ENCODE results near the gene MAFF.

The MAFF gene

DNA sequence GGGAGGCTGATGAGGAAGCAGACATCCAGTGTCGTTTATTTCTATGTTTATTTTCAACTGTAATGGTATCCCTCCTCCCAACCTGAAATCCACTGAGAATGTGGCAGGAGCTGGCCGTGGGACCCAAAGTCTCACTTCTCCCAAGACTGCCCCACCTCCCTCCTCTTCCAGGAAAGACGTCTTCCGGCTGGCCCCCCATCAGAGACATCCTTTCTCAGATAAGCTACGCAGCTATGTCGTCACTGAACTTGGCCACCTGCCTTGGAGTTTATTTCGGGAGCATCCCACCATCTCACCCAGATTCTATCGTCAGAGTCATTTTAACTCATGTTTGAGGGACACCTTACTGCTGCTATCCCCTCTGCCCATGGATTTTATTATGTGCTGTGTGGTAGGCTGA lies 57.1 kb downstream of the MAFF start:
- Histone ChIP-seq H4K20me1 (ENCODE audit: insufficient read depth) (no peaks in the 10 kb centered on the region), H2AFZ (ENCODE audit: low read depth) (no peak overlapping the region), H3K4me2 (no peak overlapping the region), H3K79me2 (ENCODE audit: insufficient read depth, low read depth) (peaks cover 26% of the 10 kb centered on the region; the same call in 1 of the 2 replicates), H3K27me3 (ENCODE audit: insufficient read depth, low read depth) (no peaks in the 10 kb centered on the region), H3K9ac (no peak overlapping the region), H3K4me1 (ENCODE audit: low read depth, poor library complexity, severe bottlenecking) (peaks cover 42% of the 10 kb centered on the region), H3K4me3 (IDR thresholded peaks at IDR 0.05; ENCODE audit: insufficient read depth, low read depth, low read length) (no peak overlapping the region), H3K27ac (no peak overlapping the region), H3K36me3 (ENCODE audit: insufficient read depth) (no peaks in the 10 kb centered on the region)
- TF ChIP-seq, protein P1, sequence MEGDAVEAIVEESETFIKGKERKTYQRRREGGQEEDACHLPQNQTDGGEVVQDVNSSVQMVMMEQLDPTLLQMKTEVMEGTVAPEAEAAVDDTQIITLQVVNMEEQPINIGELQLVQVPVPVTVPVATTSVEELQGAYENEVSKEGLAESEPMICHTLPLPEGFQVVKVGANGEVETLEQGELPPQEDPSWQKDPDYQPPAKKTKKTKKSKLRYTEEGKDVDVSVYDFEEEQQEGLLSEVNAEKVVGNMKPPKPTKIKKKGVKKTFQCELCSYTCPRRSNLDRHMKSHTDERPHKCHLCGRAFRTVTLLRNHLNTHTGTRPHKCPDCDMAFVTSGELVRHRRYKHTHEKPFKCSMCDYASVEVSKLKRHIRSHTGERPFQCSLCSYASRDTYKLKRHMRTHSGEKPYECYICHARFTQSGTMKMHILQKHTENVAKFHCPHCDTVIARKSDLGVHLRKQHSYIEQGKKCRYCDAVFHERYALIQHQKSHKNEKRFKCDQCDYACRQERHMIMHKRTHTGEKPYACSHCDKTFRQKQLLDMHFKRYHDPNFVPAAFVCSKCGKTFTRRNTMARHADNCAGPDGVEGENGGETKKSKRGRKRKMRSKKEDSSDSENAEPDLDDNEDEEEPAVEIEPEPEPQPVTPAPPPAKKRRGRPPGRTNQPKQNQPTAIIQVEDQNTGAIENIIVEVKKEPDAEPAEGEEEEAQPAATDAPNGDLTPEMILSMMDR (conservative IDR thresholded peaks at IDR 0.05; ENCODE audit: low read depth, low read length), result no peak

DNA sequence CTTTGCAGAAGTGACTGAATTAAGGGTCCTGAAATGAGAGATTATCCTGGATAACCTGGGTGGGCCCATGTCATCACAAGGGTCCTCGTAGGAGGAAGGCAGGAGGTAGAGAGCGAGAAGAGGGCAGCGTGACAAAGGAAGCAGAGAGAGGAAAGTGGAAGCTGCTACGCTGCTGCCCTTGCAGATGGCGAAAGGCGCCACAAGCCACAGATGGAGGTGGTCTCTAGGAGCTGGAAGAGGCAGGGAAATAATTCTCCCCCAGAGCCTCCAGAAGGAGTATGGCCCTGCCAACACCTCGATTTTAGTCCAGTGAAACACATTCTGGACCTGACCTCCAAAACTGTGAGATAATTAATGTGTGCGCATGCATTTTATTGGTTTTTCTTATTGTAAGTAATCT lies 57.6 kb downstream of the MAFF start:
- H3K36me3 ChIP-seq (ENCODE audit: insufficient read depth), result no peaks in the 10 kb centered on the region
- peaks cover 42% of the 10 kb centered on the region for H3K4me1 ChIP-seq (ENCODE audit: low read depth, poor library complexity, severe bottlenecking)
- no peak overlapping the region for H2AFZ ChIP-seq (ENCODE audit: low read depth)
- H3K9ac ChIP-seq, result no peak overlapping the region; the same call in 1 of the 2 replicates
- H3K4me3 ChIP-seq (IDR thresholded peaks at IDR 0.05; ENCODE audit: insufficient read depth, low read depth, low read length), result no peak overlapping the region
- H3K27me3 ChIP-seq (ENCODE audit: insufficient read depth, low read depth), result no peaks in the 10 kb centered on the region
- TF ChIP-seq, protein P1 (conservative IDR thresholded peaks at IDR 0.05; ENCODE audit: low read depth, low read length), result no peak
- peaks cover 26% of the 10 kb centered on the region; the same call in 1 of the 2 replicates for H3K79me2 ChIP-seq (ENCODE audit: insufficient read depth, low read depth)
- H4K20me1 ChIP-seq (ENCODE audit: insufficient read depth), result no peaks in the 10 kb centered on the region
- H3K27ac ChIP-seq, result peak overlapping the region; percentile 75; the same call in 1 of the 2 replicates
- peak overlapping the region; percentile 52; the same call in 1 of the 2 replicates for H3K4me2 ChIP-seq

DNA sequence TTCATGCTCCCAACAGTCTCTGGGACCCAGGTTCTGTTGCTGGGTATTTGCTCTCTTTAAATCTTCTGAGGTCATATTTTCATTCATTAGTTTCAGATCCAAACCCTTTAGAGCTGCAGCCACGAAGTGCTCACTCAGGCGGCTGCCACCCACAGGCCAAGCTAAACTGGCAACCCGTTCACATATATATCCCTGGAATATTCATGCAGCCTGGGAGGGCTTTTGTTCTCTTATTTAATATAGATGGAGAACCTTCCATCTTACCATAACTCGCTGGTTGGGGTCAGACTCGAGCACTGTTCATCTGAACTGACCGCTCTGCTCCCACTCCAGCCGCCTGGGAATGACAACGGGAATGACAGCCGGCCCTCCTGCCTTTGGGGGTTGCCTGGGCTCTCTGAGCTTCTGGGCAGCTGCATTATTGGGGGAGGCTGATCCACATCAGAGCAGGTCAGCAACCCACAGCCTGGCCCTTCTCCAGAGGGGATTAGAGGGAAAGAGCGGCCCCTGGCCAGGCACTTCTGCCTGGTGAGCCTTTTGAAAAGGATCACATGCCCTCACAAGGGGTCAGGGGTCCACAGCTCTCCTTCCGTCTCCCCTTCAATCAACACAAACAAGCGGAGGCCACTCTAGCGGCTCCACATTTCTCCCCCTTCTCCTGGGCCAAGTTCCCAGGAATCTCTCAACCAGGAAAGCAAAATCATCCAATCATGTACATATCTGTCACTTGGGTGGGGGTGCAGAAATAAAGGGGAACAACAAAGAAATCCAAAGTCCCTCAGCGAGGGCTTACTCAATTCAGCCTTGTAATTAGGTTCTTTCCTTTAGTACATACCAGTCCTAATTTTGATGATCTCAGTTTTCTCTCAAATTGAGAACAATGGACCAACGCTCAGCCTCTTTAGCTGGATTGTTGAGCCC lies 59.2 kb downstream of the MAFF start:
- Histone ChIP-seq H4K20me1 (ENCODE audit: insufficient read depth) (no peaks in the 10 kb centered on the region), H3K79me2 (ENCODE audit: insufficient read depth, low read depth) (peaks cover 20% of the 10 kb centered on the region; the same call in 1 of the 2 replicates), H3K36me3 (ENCODE audit: insufficient read depth) (no peaks in the 10 kb centered on the region), H3K27ac (peak overlapping the region; percentile 75), H3K4me3 (IDR thresholded peaks at IDR 0.05; ENCODE audit: insufficient read depth, low read depth, low read length) (no peak overlapping the region), H3K27me3 (ENCODE audit: insufficient read depth, low read depth) (no peaks in the 10 kb centered on the region), H3K4me1 (ENCODE audit: low read depth, poor library complexity, severe bottlenecking) (peaks cover 42% of the 10 kb centered on the region), H2AFZ (ENCODE audit: low read depth) (peak overlapping the region; percentile 41; the same call in 1 of the 2 replicates), H3K9ac (peak overlapping the region; percentile 45; the same call in 1 of the 2 replicates), H3K4me2 (peak overlapping the region; percentile 52)
- TF ChIP-seq, protein P1 (conservative IDR thresholded peaks at IDR 0.05; ENCODE audit: low read depth, low read length), result peak; percentile 30; the same call in 1 of the 2 replicates

DNA sequence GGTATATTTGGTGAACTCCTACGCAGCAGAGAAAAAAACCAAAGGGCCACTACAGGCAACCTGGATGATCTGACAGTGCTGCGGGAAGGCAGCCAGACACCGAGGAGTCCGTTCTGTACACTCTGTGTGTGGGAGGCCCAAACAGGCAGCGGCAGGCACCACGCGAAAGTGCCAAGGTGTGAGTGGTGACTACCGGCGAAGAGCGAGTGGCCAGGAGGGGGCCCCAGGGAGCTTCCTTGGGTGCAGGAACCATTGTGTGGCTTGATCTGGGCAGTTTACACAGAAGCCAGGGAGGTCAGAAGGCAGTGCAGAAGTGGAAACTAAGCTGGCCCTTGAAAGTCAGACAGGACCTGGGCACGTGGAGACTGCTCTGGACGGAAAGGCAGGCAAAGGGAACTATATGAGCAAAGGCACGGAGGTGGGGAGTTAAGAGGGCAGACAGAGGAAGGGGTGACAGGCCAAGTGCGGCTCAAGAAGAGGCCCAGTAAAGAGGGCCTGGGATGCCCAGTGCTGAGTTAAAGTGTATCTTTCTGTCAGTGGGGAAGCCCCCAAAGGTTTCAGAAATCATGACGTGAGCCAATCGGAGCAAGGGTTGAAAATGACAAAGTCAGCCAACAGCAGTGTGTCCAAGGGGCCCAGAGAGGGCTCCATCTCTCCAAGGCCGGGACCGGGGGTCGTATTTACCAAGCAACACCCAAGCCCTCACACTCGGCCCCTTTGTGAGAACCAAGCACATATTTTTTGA lies 60.4 kb downstream of the MAFF start:
- H3K27ac ChIP-seq, result no peak overlapping the region
- peaks cover 16% of the 10 kb centered on the region; the same call in 1 of the 2 replicates for H3K79me2 ChIP-seq (ENCODE audit: insufficient read depth, low read depth)
- no peak overlapping the region for H3K9ac ChIP-seq

More for the DNA sequence above, 60.4 kb downstream of the MAFF start:
- Histone ChIP-seq H4K20me1 (ENCODE audit: insufficient read depth) (no peaks in the 10 kb centered on the region), H3K4me1 (ENCODE audit: low read depth, poor library complexity, severe bottlenecking) (peaks cover 41% of the 10 kb centered on the region), H3K4me2 (no peak overlapping the region), H3K4me3 (IDR thresholded peaks at IDR 0.05; ENCODE audit: insufficient read depth, low read depth, low read length) (no peak overlapping the region), H2AFZ (ENCODE audit: low read depth) (no peak overlapping the region), H3K27me3 (ENCODE audit: insufficient read depth, low read depth) (no peaks in the 10 kb centered on the region), H3K36me3 (ENCODE audit: insufficient read depth) (no peaks in the 10 kb centered on the region)
- TF ChIP-seq, protein P1 (conservative IDR thresholded peaks at IDR 0.05; ENCODE audit: low read depth, low read length), result peak; percentile 39; the same call in 1 of the 2 replicates

Data from KMS-11 (cell line).